Measurements from ENCODE around the gene RPN1. TPM values are rescaled to one million over a fixed set of nuclear protein-coding genes. Genes with fewer than 3 reads are reported as not detected.

The RPN1 gene
- total RNA-seq, 1 donor: 661 TPM

GRCh38 chr3:128613083-128613829 lies 37.4 kb downstream of the RPN1 start:
- TF ChIP-seq CTCF (IDR thresholded peaks at IDR 0.05; ENCODE audit: insufficient read depth, low read depth, low read length): no peak
- no peak for DNase-seq (ENCODE audit: low read depth)
- no peak overlapping the region for H3K4me3 ChIP-seq (ENCODE audit: low read depth, low read length)

GRCh38 chr3:128610451-128611070 lies 40.1 kb downstream of the RPN1 start:
- no peak for DNase-seq (ENCODE audit: low read depth)
- no peak for TF ChIP-seq CTCF (IDR thresholded peaks at IDR 0.05; ENCODE audit: insufficient read depth, low read depth, low read length)
- H3K4me3 ChIP-seq (ENCODE audit: low read depth, low read length): no peak overlapping the region

- TF ChIP-seq CTCF (IDR thresholded peaks at IDR 0.05; ENCODE audit: insufficient read depth, low read depth, low read length): no peak
- no peak overlapping the region for H3K4me3 ChIP-seq (ENCODE audit: low read depth, low read length)
- no peak for DNase-seq (ENCODE audit: low read depth)
Measured at GRCh38 chr3:128609294-128609693, 41.3 kb downstream of the RPN1 start.

- TF ChIP-seq CTCF (IDR thresholded peaks at IDR 0.05; ENCODE audit: insufficient read depth, low read depth, low read length): no peak
- H3K4me3 ChIP-seq (ENCODE audit: low read depth, low read length): peak overlapping the region; percentile 62
- no peak for DNase-seq (ENCODE audit: low read depth)
Measured at GRCh38 chr3:128607710-128608048, 42.9 kb downstream of the RPN1 start.

- TF ChIP-seq CTCF (IDR thresholded peaks at IDR 0.05; ENCODE audit: insufficient read depth, low read depth, low read length): no peak
- no peak for DNase-seq (ENCODE audit: low read depth)
- H3K4me3 ChIP-seq (ENCODE audit: low read depth, low read length): no peak overlapping the region
Measured at GRCh38 chr3:128606094-128606493, 44.5 kb downstream of the RPN1 start.

- no peak for TF ChIP-seq CTCF (IDR thresholded peaks at IDR 0.05; ENCODE audit: insufficient read depth, low read depth, low read length)
- H3K4me3 ChIP-seq (ENCODE audit: low read depth, low read length): no peak overlapping the region
- DNase-seq (ENCODE audit: low read depth): no peak
Measured at GRCh38 chr3:128605091-128606046, 45.2 kb downstream of the RPN1 start.
